PC-9 (cell line): ENCODE measurements around the gene CA5A.

Experiments
- CTCF ChIP-seq: fragments of 200-600 bp; sonication (generic); conservative IDR thresholded peaks from 2 replicates; pipeline ENCODE4 v1.6.1; 2017; ENCODE audit warnings: mixed run types, antibody characterized with exemption, mild to moderate bottlenecking, moderate library complexity
- EZH2 ChIP-seq: fragments of 200-600 bp; sonication (generic); IDR thresholded peaks from 2 replicates; pipeline ENCODE4 v1.8.0; 2017; ENCODE audit warnings: antibody characterized with exemption, low read depth

GRCh38 chr16:87847467-87847784, 88.9 kb downstream of the CA5A start:
- TF ChIP-seq CTCF (no peak), EZH2 (no peak)
